ENCODE measurements around the gene SLC22A8.
"Not testable (repeated sequence)": the region's sequence is repeated elsewhere in the genome, so short reads cannot be mapped to it uniquely, and the experiment has no call there.

Gene SLC22A8

GRCh38 chr11:62948765-62949320 is 66.8 kb downstream of the SLC22A8 start:
- H3K4me3 ChIP-seq (ENCODE audit: low read depth, low read length) = no peak overlapping the region
- DNase-seq (ENCODE audit: low read depth) = no peak

- H3K4me3 ChIP-seq (ENCODE audit: low read depth, low read length); DNase-seq (ENCODE audit: low read depth): not testable (repeated sequence)
Measured at GRCh38 chr11:62945538-62945937, 70.1 kb downstream of the SLC22A8 start.
